ENCODE measurements around the gene MT1E. TPM values are rescaled to one million over a fixed set of nuclear protein-coding genes. Genes with fewer than 3 reads are reported as not detected.
"Not testable (repeated sequence)": the region's sequence is repeated elsewhere in the genome, so short reads cannot be mapped to it uniquely, and the experiment has no call there.

Gene MT1E
- total RNA-seq, 2 donors from 2014 or later, result 106 to 214 TPM

GRCh38 chr16:56658327-56658875 is 32.8 kb downstream of the MT1E start:
- H3K27ac ChIP-seq, result no peak overlapping the region

GRCh38 chr16:56662357-56663354 is 37.1 kb downstream of the MT1E start:
- H3K27me3 ChIP-seq (replicated peaks; ENCODE audit: insufficient read depth), result no peaks in the 10 kb centered on the region
- ATAC-seq (ENCODE audit: insufficient number of reproducible peaks, low FRiP score, low read depth) (no peak), DNase-seq (ENCODE audit: low spot score) (no peak)
- no peaks in the 10 kb centered on the region for H3K9me3 ChIP-seq
- no peak for TF ChIP-seq CTCF (IDR thresholded peaks at IDR 0.05)
- no peaks in the 10 kb centered on the region for H3K36me3 ChIP-seq
- H3K4me1 ChIP-seq (ENCODE audit: control insufficient read depth in 1 of 2, low read depth in 2 of 2), result peaks cover 10 to 18% of the 10 kb centered on the region in 2 donors
- peak overlapping the region; percentile 21 for H3K4me3 ChIP-seq
- no peak overlapping the region for H3K27ac ChIP-seq

More at GRCh38 chr16:56658327-56658875, 32.8 kb downstream of the MT1E start:
- TF ChIP-seq CTCF (IDR thresholded peaks at IDR 0.05), result no peak
- peaks cover 14 to 16% of the 10 kb centered on the region in 2 donors for H3K4me1 ChIP-seq (ENCODE audit: control insufficient read depth in 1 of 2, low read depth in 2 of 2)
- H3K9me3 ChIP-seq, result no peaks in the 10 kb centered on the region
- ATAC-seq (ENCODE audit: insufficient number of reproducible peaks, low FRiP score, low read depth) (no peak), DNase-seq (ENCODE audit: low spot score) (no peak)
- H3K4me3 ChIP-seq, result peak overlapping the region; percentile 73
- H3K27me3 ChIP-seq (replicated peaks; ENCODE audit: insufficient read depth), result no peaks in the 10 kb centered on the region
- no peaks in the 10 kb centered on the region for H3K36me3 ChIP-seq

- no peak for TF ChIP-seq CTCF (IDR thresholded peaks at IDR 0.05)
Measured at GRCh38 chr16:56664506-56664905, 38.9 kb downstream of the MT1E start.

GRCh38 chr16:56665286-56666261 is 40.0 kb downstream of the MT1E start:
- not testable (repeated sequence) for H3K27ac ChIP-seq; H3K9me3 ChIP-seq; ATAC-seq (ENCODE audit: insufficient number of reproducible peaks, low FRiP score, low read depth); H3K4me3 ChIP-seq; DNase-seq (ENCODE audit: low spot score); H3K36me3 ChIP-seq
- peaks cover 6 to 22% of the 10 kb centered on the region in 2 donors for H3K4me1 ChIP-seq (ENCODE audit: control insufficient read depth in 1 of 2, low read depth in 2 of 2)
- H3K27me3 ChIP-seq (replicated peaks; ENCODE audit: insufficient read depth), result peaks cover 13% of the 10 kb centered on the region

More at GRCh38 chr16:56664506-56664905, 38.9 kb downstream of the MT1E start:
- Histone ChIP-seq H3K27me3 (replicated peaks; ENCODE audit: insufficient read depth) (peaks cover 8% of the 10 kb centered on the region), H3K4me1 (ENCODE audit: control insufficient read depth in 1 of 2, low read depth in 2 of 2) (peaks cover 6 to 18% of the 10 kb centered on the region in 2 donors), H3K9me3 (no peaks in the 10 kb centered on the region), H3K36me3 (no peaks in the 10 kb centered on the region), H3K27ac (no peak overlapping the region), H3K4me3 (no peak overlapping the region)
- ATAC-seq (ENCODE audit: insufficient number of reproducible peaks, low FRiP score, low read depth), result no peak
- no peak for DNase-seq (ENCODE audit: low spot score)
